K562 (cell line): ENCODE data around the gene PLK5. TPM values are rescaled to one million over a fixed set of nuclear protein-coding genes. Genes with fewer than 3 reads are reported as not detected.

Experiments
- DNMT1 ChIP-seq: fragments of 450-650 bp; IDR thresholded peaks from 2 replicates; pipeline ENCODE4 v1.6.1; 2016; ENCODE audit warnings: antibody characterized with exemption, mild to moderate bottlenecking
- FOXP4 ChIP-seq: sonication (generic); formaldehyde crosslinking; IDR thresholded peaks from 2 replicates; pipeline ENCODE4 v1.8.0; 2022; ENCODE audit warnings: mild to moderate bottlenecking, missing genetic modification reagents, borderline replicate concordance
- KDM2B ChIP-seq: fragments of 250-450 bp; sonication (Bioruptor Pico); IDR thresholded peaks from 2 replicates; pipeline ENCODE4 v1.8.0; 2021; ENCODE audit warnings: mild to moderate bottlenecking, moderate library complexity
- PTBP1 ChIP-seq: fragments of 200-400 bp; formaldehyde crosslinking; IDR thresholded peaks from 2 replicates; pipeline ENCODE4 v1.6.1; 2017; ENCODE audit warnings: low read depth, low read length
- STAT5A ChIP-seq: IDR thresholded peaks from 2 replicates; pipeline ENCODE4 v1.6.1; 2012; ENCODE audit warnings: low read length, inconsistent platforms, borderline replicate concordance
- TAF1 ChIP-seq: IDR thresholded peaks from 2 replicates; pipeline ENCODE4 v1.6.1; 2011; ENCODE audit warnings: mild to moderate bottlenecking, low read length, moderate library complexity; ENCODE audit not compliant: insufficient read depth, control insufficient read depth, severe bottlenecking; ENCODE audit errors: extremely low read depth
- ZNF282 ChIP-seq: sonication (generic); formaldehyde crosslinking; IDR thresholded peaks from 2 replicates; pipeline ENCODE4 v1.8.1; 2023; ENCODE audit warnings: missing genetic modification reagents
- ZNF408 ChIP-seq: fragments of 250-450 bp; sonication (Bioruptor Pico); IDR thresholded peaks from 2 replicates; pipeline ENCODE4 v1.4.0; 2020; ENCODE audit warnings: low read depth, mild to moderate bottlenecking, moderate library complexity
- polyA plus RNA-seq, 8 experiments: library from polyadenylated mRNA; depleted of rRNA in 4 of 8; stranded (reverse) in 5 of 8; unstranded in 3 of 8; fragments of >200 nt; fragmentation: Nextera tagmentation in 2 of 8; fragmentation: Illumina TruSeq in 1 of 8; extraction: Ambion mirVana in 2 of 8; extraction: Trizol in 1 of 8; gene quantifications; 2 replicates each; pipeline versions ENCODE4 v1.2.1 to v1.2.3, GENCODE V29; 2011 to 2014; ENCODE audit warnings: inconsistent platforms in 1 of 8, missing spikeins in 1 of 8
- total RNA-seq, 7 experiments: library from RNA; depleted of rRNA in 6 of 7; stranded (reverse); fragments of >200 nt in 6 of 7; fragmentation: Illumina TruSeq in 2 of 7; extraction: Trizol in 2 of 7; gene quantifications; 2 replicates each; pipeline versions ENCODE4 v1.2.1 to v1.2.3, GENCODE V29; 2011 to 2021; ENCODE audit warnings: low replicate concordance in 1 of 7
- TF ChIP-seq, protein P1 (sequence below): sonication (generic); formaldehyde crosslinking; IDR thresholded peaks from 2 replicates; pipeline ENCODE4 v1.8.0; 2023; ENCODE audit warnings: missing genetic modification reagents, mild to moderate bottlenecking, borderline replicate concordance
- TF ChIP-seq, protein P2 (sequence below): fragments of 250-450 bp; sonication (Bioruptor Pico); IDR thresholded peaks from 2 replicates; pipeline ENCODE4 v1.9.0; 2021; ENCODE audit warnings: mild to moderate bottlenecking, inconsistent platforms
- TF ChIP-seq, protein P3 (sequence below): IDR thresholded peaks from 2 replicates; pipeline ENCODE4 v1.6.1; 2011; ENCODE audit not compliant: insufficient read length; ENCODE audit errors: extremely low read depth

PLK5 gene
- total and polyA plus RNA-seq, 9 of the 15 experiments (the other 6 are each of a cell fraction or from before 2014, with no cell fraction given): 0.04 to 0.23 (median 0.11) TPM; not detected in 5

DNA sequence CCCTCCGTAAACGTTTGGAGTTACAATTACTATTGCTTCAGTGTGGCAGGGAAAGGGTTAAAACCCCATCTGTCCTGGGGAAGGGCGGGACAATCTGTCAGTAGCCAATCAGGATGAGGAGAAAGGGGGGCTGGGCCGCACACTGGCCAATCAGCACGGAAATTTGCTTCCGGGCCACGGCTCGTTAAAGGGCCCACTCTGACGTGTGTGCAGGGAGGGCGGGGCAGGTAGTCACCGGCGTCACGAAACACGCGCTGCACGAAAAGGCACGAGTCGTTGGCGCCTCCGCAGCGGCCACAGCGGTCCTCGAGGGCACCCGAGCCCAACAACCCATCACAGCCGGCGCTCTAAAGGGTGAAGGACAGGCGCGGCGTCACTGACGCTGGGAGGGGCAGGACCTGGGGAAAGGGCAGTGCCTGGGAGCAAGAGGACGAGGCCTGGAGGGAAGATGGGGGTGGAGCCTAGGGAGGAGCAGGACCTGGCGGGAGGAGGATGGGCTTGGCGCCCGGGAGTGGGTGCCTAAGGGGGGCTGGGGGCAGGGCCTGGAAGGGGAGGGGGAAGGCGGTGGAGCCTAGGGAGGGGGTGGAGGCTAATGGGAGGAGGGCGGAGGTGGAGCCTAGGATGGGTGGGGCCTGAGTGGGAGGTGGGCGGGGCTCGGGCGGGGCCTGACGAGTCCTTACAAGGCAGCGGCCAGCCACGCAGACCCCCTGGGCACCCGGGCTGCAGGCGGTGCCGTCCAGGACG, 15.9 kb upstream of the PLK5 start (continued):
- TF ChIP-seq, protein P1, sequence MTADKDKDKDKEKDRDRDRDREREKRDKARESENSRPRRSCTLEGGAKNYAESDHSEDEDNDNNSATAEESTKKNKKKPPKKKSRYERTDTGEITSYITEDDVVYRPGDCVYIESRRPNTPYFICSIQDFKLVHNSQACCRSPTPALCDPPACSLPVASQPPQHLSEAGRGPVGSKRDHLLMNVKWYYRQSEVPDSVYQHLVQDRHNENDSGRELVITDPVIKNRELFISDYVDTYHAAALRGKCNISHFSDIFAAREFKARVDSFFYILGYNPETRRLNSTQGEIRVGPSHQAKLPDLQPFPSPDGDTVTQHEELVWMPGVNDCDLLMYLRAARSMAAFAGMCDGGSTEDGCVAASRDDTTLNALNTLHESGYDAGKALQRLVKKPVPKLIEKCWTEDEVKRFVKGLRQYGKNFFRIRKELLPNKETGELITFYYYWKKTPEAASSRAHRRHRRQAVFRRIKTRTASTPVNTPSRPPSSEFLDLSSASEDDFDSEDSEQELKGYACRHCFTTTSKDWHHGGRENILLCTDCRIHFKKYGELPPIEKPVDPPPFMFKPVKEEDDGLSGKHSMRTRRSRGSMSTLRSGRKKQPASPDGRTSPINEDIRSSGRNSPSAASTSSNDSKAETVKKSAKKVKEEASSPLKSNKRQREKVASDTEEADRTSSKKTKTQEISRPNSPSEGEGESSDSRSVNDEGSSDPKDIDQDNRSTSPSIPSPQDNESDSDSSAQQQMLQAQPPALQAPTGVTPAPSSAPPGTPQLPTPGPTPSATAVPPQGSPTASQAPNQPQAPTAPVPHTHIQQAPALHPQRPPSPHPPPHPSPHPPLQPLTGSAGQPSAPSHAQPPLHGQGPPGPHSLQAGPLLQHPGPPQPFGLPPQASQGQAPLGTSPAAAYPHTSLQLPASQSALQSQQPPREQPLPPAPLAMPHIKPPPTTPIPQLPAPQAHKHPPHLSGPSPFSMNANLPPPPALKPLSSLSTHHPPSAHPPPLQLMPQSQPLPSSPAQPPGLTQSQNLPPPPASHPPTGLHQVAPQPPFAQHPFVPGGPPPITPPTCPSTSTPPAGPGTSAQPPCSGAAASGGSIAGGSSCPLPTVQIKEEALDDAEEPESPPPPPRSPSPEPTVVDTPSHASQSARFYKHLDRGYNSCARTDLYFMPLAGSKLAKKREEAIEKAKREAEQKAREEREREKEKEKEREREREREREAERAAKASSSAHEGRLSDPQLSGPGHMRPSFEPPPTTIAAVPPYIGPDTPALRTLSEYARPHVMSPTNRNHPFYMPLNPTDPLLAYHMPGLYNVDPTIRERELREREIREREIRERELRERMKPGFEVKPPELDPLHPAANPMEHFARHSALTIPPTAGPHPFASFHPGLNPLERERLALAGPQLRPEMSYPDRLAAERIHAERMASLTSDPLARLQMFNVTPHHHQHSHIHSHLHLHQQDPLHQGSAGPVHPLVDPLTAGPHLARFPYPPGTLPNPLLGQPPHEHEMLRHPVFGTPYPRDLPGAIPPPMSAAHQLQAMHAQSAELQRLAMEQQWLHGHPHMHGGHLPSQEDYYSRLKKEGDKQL (CRISPR knock-in tag): no peak
- TF ChIP-seq TAF1 (peak; percentile 16), PTBP1 (no peak), KDM2B (no peak), FOXP4 (no peak), STAT5A (no peak), ZNF282 (CRISPR knock-in tag) (no peak), DNMT1 (no peak), ZNF408 (CRISPR knock-in tag) (no peak)
- TF ChIP-seq, protein P2, sequence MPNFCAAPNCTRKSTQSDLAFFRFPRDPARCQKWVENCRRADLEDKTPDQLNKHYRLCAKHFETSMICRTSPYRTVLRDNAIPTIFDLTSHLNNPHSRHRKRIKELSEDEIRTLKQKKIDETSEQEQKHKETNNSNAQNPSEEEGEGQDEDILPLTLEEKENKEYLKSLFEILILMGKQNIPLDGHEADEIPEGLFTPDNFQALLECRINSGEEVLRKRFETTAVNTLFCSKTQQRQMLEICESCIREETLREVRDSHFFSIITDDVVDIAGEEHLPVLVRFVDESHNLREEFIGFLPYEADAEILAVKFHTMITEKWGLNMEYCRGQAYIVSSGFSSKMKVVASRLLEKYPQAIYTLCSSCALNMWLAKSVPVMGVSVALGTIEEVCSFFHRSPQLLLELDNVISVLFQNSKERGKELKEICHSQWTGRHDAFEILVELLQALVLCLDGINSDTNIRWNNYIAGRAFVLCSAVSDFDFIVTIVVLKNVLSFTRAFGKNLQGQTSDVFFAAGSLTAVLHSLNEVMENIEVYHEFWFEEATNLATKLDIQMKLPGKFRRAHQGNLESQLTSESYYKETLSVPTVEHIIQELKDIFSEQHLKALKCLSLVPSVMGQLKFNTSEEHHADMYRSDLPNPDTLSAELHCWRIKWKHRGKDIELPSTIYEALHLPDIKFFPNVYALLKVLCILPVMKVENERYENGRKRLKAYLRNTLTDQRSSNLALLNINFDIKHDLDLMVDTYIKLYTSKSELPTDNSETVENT: no peak
- TF ChIP-seq, protein P3, sequence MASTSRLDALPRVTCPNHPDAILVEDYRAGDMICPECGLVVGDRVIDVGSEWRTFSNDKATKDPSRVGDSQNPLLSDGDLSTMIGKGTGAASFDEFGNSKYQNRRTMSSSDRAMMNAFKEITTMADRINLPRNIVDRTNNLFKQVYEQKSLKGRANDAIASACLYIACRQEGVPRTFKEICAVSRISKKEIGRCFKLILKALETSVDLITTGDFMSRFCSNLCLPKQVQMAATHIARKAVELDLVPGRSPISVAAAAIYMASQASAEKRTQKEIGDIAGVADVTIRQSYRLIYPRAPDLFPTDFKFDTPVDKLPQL: no peak
